ENCODE measurements around the gene CADPS. TPM values are rescaled to one million over a fixed set of nuclear protein-coding genes. Genes with fewer than 3 reads are reported as not detected.

The CADPS gene
- 370 TPM for total RNA-seq

DNA sequence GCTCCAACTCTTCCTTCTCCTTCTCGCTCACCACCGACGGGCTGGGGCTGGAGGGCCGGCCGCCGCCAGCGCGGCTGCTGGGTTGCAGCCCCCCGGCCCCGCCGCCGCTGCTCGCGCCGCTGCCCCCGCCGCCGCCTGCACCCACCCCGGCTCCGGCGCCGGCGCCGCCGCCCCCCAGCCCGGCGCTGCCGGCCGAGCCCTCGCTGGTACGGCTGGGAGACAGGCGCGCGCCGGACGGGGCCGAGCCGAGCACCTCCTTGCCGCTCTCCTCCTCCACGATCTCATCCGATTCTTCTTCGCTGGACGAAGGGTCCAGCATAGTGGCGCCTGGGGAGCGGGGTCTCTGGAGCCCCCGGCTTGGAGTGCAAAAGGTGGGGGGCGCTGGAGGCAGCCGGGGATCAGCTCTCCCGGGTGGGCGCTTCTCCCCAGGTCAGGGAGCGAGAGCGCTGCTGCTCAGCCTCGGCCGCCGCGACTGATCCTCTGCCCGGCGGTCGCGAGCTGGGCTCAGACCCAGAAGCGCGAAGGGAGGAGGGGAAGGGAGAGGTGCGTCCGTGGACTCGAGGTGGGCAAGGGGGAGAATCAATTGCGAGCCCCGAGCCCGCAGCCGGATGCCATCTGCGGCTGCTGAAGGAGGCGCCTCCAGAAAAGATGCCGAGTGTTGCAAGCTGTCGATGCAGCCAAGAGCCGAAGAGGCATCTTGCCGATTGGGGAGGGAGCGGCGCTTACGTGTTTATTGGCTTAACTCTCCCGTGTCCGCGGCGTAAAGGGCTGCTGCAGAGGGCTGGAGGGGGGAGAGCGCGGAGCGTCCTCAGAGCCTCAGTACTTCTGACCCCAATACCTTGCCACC is at the start of gene CADPS:
Gene CADPS (minus strand): TSS at position 706 of the 847 bp plus-strand sequence. CDS start 387 bp downstream, at position 319.

DNA sequence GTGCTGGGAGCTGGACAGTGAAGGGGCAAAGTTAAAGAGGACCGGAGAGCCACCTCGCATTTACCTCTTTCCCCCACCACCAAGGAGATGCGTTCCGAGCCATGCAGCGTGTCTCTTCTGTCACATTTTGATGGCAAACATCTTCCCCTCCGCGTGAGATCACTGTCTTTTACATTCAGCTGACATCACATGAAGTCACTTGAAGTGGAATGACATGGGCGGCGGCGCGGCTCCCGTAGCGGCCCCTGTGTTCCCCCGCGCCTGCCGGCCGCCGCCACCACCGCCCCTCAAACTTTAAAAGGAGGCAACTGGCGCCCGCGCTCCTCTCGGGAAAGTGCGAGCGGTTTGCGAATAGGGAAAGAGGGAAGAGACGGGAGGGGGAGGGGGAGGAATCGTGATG is 502.0 kb downstream of the CADPS start, which contains the start of gene FEZF2:
Gene FEZF2 (minus strand): TSS at position 336 of the 400 bp plus-strand sequence. CDS start 682 bp downstream, outside the sequence.

Small RNAs within 50 kb of the gene (small RNA-seq; reads per million reads assigned to genes)
- not detected for gene RN7SL863P
- not detected for gene RNU6-139P
